Colonic mucosa (tissue), 4 donors: Measurements from ENCODE around the gene ZNF597. TPM values are rescaled to one million over a fixed set of nuclear protein-coding genes. Genes with fewer than 3 reads are reported as not detected.

Source experiments
- DNase-seq: peaks from one replicate; pipeline ENCODE4 v3.0.0-alpha.2; 2020
- H3K27ac ChIP-seq: fragments of 200-600 bp; one replicate; pipeline ENCODE4 v1.8.0; 2021
- H3K27me3 ChIP-seq: fragments of 200-600 bp; one replicate; pipeline ENCODE4 v1.8.0; 2021
- H3K36me3 ChIP-seq: fragments of 200-600 bp; one replicate; pipeline ENCODE4 v1.8.0; 2021
- H3K4me1 ChIP-seq: fragments of 200-600 bp; one replicate; pipeline ENCODE4 v1.8.0; 2021; ENCODE audit warnings: mild to moderate bottlenecking
- H3K4me3 ChIP-seq: fragments of 200-600 bp; one replicate; pipeline ENCODE4 v1.8.0; 2021
- H3K9ac ChIP-seq, 2 donors: one replicate each; pipeline ENCODE4 v1.7.0; 2013; ENCODE audit warnings: control low read depth in 2 of 2, low read depth in 2 of 2, low read length in 2 of 2
- H3K9me3 ChIP-seq: fragments of 200-600 bp; one replicate; pipeline ENCODE4 v1.8.0; 2021
- CTCF ChIP-seq: fragments of 200-600 bp; IDR thresholded peaks from one replicate; pipeline ENCODE4 v1.8.0; 2022; ENCODE audit warnings: antibody characterized with exemption, mild to moderate bottlenecking
- intact Hi-C: fragments of 100-400 bp; cut with DNase I; formaldehyde crosslinking; loops from one replicate; pipeline ENCODE4 v1.14.1; 2022
- total RNA-seq, 2 donors: library from RNA; stranded (reverse); fragmentation: NEBNext Ultra II Directional in 1 of 2; extraction: Animal tissue kit (Norgen Biotek cat#: 25700) in 1 of 2; gene quantifications; one replicate each; pipeline ENCODE4 v1.2.1, GENCODE V29; 2021
- donor health status: healthy.
- donor health status: DM: no; HTN: no; CAD: no.
- donor health status: DM: no; HTN: no; CAD: no.

ZNF597 gene
- total RNA-seq, 2 donors from 2014 or later = 1.4 to 1.7 TPM

GRCh38 chr16:3468501-3468900, 25.2 kb upstream of the ZNF597 start:
- intact Hi-C loops = no loop called here
- no peak for TF ChIP-seq CTCF
- no peaks in the 10 kb centered on the region for H3K36me3 ChIP-seq
- H3K9me3 ChIP-seq = no peaks in the 10 kb centered on the region
- no peak overlapping the region for H3K9ac ChIP-seq
- no peak overlapping the region for H3K4me3 ChIP-seq
- H3K27ac ChIP-seq = no peak overlapping the region
- no peaks in the 10 kb centered on the region for H3K27me3 ChIP-seq
- no peak for DNase-seq
- no peaks in the 10 kb centered on the region for H3K4me1 ChIP-seq

GRCh38 chr16:3467921-3468320, 24.6 kb upstream of the ZNF597 start:
- H3K9ac ChIP-seq = no peak overlapping the region
- no peaks in the 10 kb centered on the region for H3K9me3 ChIP-seq
- H3K4me3 ChIP-seq = no peak overlapping the region
- no peaks in the 10 kb centered on the region for H3K36me3 ChIP-seq
- no peaks in the 10 kb centered on the region for H3K4me1 ChIP-seq
- intact Hi-C loops = no loop called here
- no peak overlapping the region for H3K27ac ChIP-seq
- DNase-seq = no peak
- no peak for TF ChIP-seq CTCF
- H3K27me3 ChIP-seq = no peaks in the 10 kb centered on the region

GRCh38 chr16:3467182-3467581, 23.9 kb upstream of the ZNF597 start:
- Histone ChIP-seq H3K27ac (no peak overlapping the region), H3K4me1 (no peaks in the 10 kb centered on the region), H3K9ac (no peak overlapping the region), H3K9me3 (no peaks in the 10 kb centered on the region), H3K27me3 (no peaks in the 10 kb centered on the region), H3K4me3 (no peak overlapping the region), H3K36me3 (no peaks in the 10 kb centered on the region)
- intact Hi-C loops = no loop called here
- no peak for DNase-seq
- TF ChIP-seq CTCF = no peak

GRCh38 chr16:3465911-3466584, 22.7 kb upstream of the ZNF597 start:
- H3K4me1 ChIP-seq = peaks cover 10% of the 10 kb centered on the region
- H3K9ac ChIP-seq = no peak overlapping the region
- TF ChIP-seq CTCF = no peak
- no peaks in the 10 kb centered on the region for H3K9me3 ChIP-seq
- H3K27me3 ChIP-seq = no peaks in the 10 kb centered on the region
- intact Hi-C loops = no loop called here
- H3K36me3 ChIP-seq = no peaks in the 10 kb centered on the region
- no peak overlapping the region for H3K4me3 ChIP-seq
- no peak overlapping the region for H3K27ac ChIP-seq
- no peak for DNase-seq

GRCh38 chr16:3465301-3465700, 22.0 kb upstream of the ZNF597 start:
- no peak overlapping the region for H3K9ac ChIP-seq
- peaks cover 17% of the 10 kb centered on the region for H3K4me1 ChIP-seq
- no peak for TF ChIP-seq CTCF
- H3K9me3 ChIP-seq = no peaks in the 10 kb centered on the region
- DNase-seq = no peak
- H3K36me3 ChIP-seq = no peaks in the 10 kb centered on the region
- no peak overlapping the region for H3K27ac ChIP-seq
- intact Hi-C loops = no loop called here
- H3K27me3 ChIP-seq = no peaks in the 10 kb centered on the region
- H3K4me3 ChIP-seq = no peak overlapping the region
